Esophagus squamous epithelium (tissue), 4 donors: ENCODE results near the gene DENND1A.

Source experiments
- POLR2A ChIP-seq, 4 donors: fragments of 450-650 bp; IDR thresholded peaks; one replicate each; pipeline ENCODE4 v1.6.1; 2017; ENCODE audit warnings: antibody characterized with exemption in 4 of 4, mild to moderate bottlenecking in 4 of 4, moderate library complexity in 3 of 4
- TF ChIP-seq, protein P1 (sequence below), 6 experiments: fragments of 450-650 bp in 4 of 6; fragments of 200-600 bp in 2 of 6; sonication (generic) in 2 of 6; IDR thresholded peaks; one replicate each; pipeline ENCODE4 v1.5.1; 2016 to 2019; ENCODE audit warnings: antibody characterized with exemption in 6 of 6, mild to moderate bottlenecking in 4 of 6, moderate library complexity in 4 of 6

DNA sequence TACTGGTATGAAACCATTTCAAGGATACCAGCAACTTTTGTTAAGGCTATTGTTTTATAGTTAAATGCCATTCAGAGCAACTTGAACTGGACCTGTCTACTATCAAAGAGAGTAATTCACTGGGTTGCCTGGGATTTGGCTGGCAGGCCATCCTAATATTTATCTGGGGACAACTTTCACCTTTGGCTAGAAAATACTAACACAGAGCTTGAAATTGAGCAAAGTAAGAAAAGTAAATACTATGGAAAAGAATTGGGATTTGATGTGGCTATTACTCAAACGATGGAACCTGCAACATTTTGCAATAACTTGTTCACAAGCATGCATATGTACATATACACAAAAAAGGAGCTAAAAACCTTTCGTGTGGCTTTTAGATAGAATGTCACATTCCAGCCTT, 191.3 kb downstream of the DENND1A start:
- no peak for TF ChIP-seq POLR2A (IDR thresholded peaks at IDR 0.05)
- TF ChIP-seq, protein P1, sequence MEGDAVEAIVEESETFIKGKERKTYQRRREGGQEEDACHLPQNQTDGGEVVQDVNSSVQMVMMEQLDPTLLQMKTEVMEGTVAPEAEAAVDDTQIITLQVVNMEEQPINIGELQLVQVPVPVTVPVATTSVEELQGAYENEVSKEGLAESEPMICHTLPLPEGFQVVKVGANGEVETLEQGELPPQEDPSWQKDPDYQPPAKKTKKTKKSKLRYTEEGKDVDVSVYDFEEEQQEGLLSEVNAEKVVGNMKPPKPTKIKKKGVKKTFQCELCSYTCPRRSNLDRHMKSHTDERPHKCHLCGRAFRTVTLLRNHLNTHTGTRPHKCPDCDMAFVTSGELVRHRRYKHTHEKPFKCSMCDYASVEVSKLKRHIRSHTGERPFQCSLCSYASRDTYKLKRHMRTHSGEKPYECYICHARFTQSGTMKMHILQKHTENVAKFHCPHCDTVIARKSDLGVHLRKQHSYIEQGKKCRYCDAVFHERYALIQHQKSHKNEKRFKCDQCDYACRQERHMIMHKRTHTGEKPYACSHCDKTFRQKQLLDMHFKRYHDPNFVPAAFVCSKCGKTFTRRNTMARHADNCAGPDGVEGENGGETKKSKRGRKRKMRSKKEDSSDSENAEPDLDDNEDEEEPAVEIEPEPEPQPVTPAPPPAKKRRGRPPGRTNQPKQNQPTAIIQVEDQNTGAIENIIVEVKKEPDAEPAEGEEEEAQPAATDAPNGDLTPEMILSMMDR (IDR thresholded peaks at IDR 0.05) = no peak
